Adrenal gland (tissue), 12 donors: ENCODE results near the gene HOXC5. TPM values are rescaled to one million over a fixed set of nuclear protein-coding genes. Genes with fewer than 3 reads are reported as not detected.
A peak's percentile ranks its signal among the peaks of the same experiment; 100 is the strongest.

Source experiments
- DNase-seq, 7 donors: peaks; one replicate each; pipeline ENCODE4 v3.0.0-alpha.2; 2019 to 2020
- H3K27ac ChIP-seq, 5 donors: fragments of 200-600 bp; sonication (generic) in 4 of 5; 1 replicate in 3 of 5; 2 replicates in 2 of 5; pipeline versions ENCODE4 v1.5.1 to v1.8.0; 2016 to 2020; ENCODE audit warnings: mild to moderate bottlenecking in 1 of 5
- H3K27me3 ChIP-seq: fragments of 200-600 bp; 2 replicates; pipeline ENCODE4 v1.8.0; 2021
- H3K36me3 ChIP-seq, 2 donors: fragments of 200-600 bp; replicated peaks in 1 of 2; 1 replicate in 1 of 2; 2 replicates in 1 of 2; pipeline versions ENCODE4 v1.5.1 to v1.8.0; 2018 to 2022
- H3K4me1 ChIP-seq, 2 donors: fragments of 200-600 bp; replicated peaks in 1 of 2; 1 replicate in 1 of 2; 2 replicates in 1 of 2; pipeline versions ENCODE4 v1.5.1 to v1.8.0; 2018 to 2021
- H3K4me3 ChIP-seq, 4 donors: fragments of 200-600 bp; sonication (generic) in 3 of 4; one replicate each; pipeline ENCODE4 v1.5.1; 2016 to 2018
- H3K9me3 ChIP-seq, 3 donors: fragments of 200-600 bp; sonication (generic) in 1 of 3; replicated peaks in 1 of 3; 1 replicate in 2 of 3; 2 replicates in 1 of 3; pipeline versions ENCODE4 v1.5.1 to v1.8.0; 2016 to 2021
- POLR2A ChIP-seq, 2 donors: fragments of 450-650 bp; IDR thresholded peaks; one replicate each; pipeline ENCODE4 v1.6.1; 2017; ENCODE audit warnings: antibody characterized with exemption in 2 of 2, mild to moderate bottlenecking in 2 of 2, moderate library complexity in 1 of 2
- WGBS, 4 donors: extraction: QIAGEN DNeasy Blood & Tissue Kit in 2 of 4; methylation state at CpG; one replicate each; pipeline versions ENCODE4 v1.1.5 to v1.1.7; 2013 to 2017; 5-methylcytosine and 5-hydroxymethylcytosine counted together
- intact Hi-C, 2 donors: fragments of 100-400 bp; cut with DNase I; formaldehyde crosslinking; loops; one replicate each; pipeline versions ENCODE4 v1.14.1 to v1.15.0; 2022 to 2023
- polyA plus RNA-seq, 3 donors: library from polyadenylated mRNA; stranded (reverse); fragments of 200-250 nt in 2 of 3; fragments of 350-450 nt in 1 of 3; fragmentation: Illumina TruSeq in 1 of 3; extraction: RNeasy Lipid Tissue Mini Kit (QIAGEN cat#74804) in 1 of 3; gene quantifications; one replicate each; pipeline ENCODE4 v1.2.3, GENCODE V29; 2013 to 2014
- total RNA-seq, 9 donors: library from RNA; depleted of rRNA in 4 of 9; stranded (reverse); fragments of >200 nt in 4 of 9; fragments of 120-200 nt in 1 of 9; fragmentation: NEBNext Ultra II Directional in 1 of 9; extraction: Animal tissue kit (Norgen Biotek cat#: 25700) in 1 of 9; gene quantifications; one replicate each; pipeline versions ENCODE4 v1.1.0 to v1.2.4, GENCODE V29; 2013 to 2023
- TF ChIP-seq, protein P1 (sequence below), 6 experiments: fragments of 450-650 bp in 4 of 6; fragments of 200-600 bp in 2 of 6; sonication (generic) in 1 of 6; IDR thresholded peaks; 1 replicate in 5 of 6; 2 replicates in 1 of 6; pipeline versions ENCODE4 v1.5.1 to v1.8.0; 2016 to 2021; ENCODE audit warnings: antibody characterized with exemption in 6 of 6, mild to moderate bottlenecking in 2 of 6, moderate library complexity in 1 of 6
- donor health status: healthy with polysubstance abuse.
- donor health status: Bipolar disorder and iron deficiency.
- donor health status: DM: yes; HTN: yes; CAD: no.
- donor health status: DM: no; HTN: no; CAD: no.
- donor health status: DM: no; HTN: no; CAD: no.
- donor health status: DM: yes; HTN: yes; CAD: no.

HOXC5 gene
- total and polyA plus RNA-seq, 12 donors: 0.36 to 1.9 (median 0.77) TPM

DNA sequence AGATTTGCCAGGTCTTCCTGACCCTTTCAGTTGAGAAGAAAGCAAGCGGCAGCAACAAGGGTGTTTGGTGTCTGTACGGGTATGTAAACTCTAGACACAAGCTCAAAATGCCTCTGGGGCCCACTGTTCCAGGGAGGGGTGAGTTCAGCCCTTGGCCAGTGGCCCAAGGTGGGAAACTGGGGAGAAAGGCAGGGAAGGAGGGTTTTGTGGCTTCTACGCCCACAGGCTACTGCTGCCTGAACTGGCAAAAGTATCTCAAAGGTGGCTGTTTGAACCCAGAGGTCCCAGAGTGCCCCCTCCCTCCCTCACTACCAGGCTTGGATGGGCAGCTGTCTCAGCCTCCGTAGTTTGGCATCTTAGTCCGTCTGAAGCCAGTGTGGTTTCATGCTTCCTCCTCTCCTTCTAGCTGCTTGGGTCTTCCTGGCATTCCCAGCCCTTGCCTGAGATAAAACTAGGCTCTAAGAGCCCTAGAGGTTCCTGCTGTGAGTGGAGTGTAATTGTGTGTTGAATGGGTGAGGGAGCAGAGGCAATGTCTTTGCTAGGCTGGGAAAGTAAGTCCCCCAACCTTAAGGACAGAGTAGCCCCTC, 5.5 kb downstream of the HOXC5 start:
- Histone ChIP-seq H3K4me1 (peaks cover 7 to 12% of the 10 kb centered on the region in 2 donors), H3K27me3 (no peaks in the 10 kb centered on the region), H3K36me3 (no peaks in the 10 kb centered on the region), H3K9me3 (no peaks in the 10 kb centered on the region), H3K4me3 (no peak overlapping the region), H3K27ac (peak overlapping the region in 1 of 5 donors; percentile 82)
- DNase-seq: no peak
- 72 to 81% (median 76%) methylated on average over 5 of the region's 5 CpGs for WGBS, 4 donors
- intact Hi-C loops: loop anchor here in 1 of 2 donors (10.0 kb wide), 1 partner anchor 96 kb away; no protein-coding TSS in a partner anchor
- no peak for TF ChIP-seq POLR2A (IDR thresholded peaks at IDR 0.05)
- TF ChIP-seq, protein P1, sequence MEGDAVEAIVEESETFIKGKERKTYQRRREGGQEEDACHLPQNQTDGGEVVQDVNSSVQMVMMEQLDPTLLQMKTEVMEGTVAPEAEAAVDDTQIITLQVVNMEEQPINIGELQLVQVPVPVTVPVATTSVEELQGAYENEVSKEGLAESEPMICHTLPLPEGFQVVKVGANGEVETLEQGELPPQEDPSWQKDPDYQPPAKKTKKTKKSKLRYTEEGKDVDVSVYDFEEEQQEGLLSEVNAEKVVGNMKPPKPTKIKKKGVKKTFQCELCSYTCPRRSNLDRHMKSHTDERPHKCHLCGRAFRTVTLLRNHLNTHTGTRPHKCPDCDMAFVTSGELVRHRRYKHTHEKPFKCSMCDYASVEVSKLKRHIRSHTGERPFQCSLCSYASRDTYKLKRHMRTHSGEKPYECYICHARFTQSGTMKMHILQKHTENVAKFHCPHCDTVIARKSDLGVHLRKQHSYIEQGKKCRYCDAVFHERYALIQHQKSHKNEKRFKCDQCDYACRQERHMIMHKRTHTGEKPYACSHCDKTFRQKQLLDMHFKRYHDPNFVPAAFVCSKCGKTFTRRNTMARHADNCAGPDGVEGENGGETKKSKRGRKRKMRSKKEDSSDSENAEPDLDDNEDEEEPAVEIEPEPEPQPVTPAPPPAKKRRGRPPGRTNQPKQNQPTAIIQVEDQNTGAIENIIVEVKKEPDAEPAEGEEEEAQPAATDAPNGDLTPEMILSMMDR (IDR thresholded peaks at IDR 0.05): no peak

GRCh38 chr12:54038871-54039414, 6.1 kb downstream of the HOXC5 start:
- peak in 2 of 7 donors; percentile 23 to 75 for DNase-seq
- no peaks in the 10 kb centered on the region for H3K9me3 ChIP-seq
- H3K4me3 ChIP-seq: no peak overlapping the region
- intact Hi-C loops: loop anchor here in 1 of 2 donors (10.0 kb wide), 1 partner anchor 96 kb away; no protein-coding TSS in a partner anchor
- H3K27me3 ChIP-seq: no peaks in the 10 kb centered on the region
- H3K4me1 ChIP-seq: peaks cover 2 to 6% of the 10 kb centered on the region in 2 donors
- peak overlapping the region in 2 of 5 donors; percentile 56 to 82 for H3K27ac ChIP-seq
- no peaks in the 10 kb centered on the region for H3K36me3 ChIP-seq
- no peak for TF ChIP-seq POLR2A (IDR thresholded peaks at IDR 0.05)
- TF ChIP-seq, protein P1 (IDR thresholded peaks at IDR 0.05): no peak
- 61 to 72% (median 69%) methylated on average over 7 to 9 of the region's 9 CpGs for WGBS, 4 donors

GRCh38 chr12:54039417-54040147, 6.7 kb downstream of the HOXC5 start:
- intact Hi-C loops: loop anchor here in 1 of 2 donors (10.0 kb wide), 1 partner anchor 95 kb away; no protein-coding TSS in a partner anchor
- 57 to 64% (median 59%) methylated on average over 16 of the region's 16 CpGs for WGBS, 4 donors
- no peaks in the 10 kb centered on the region for H3K36me3 ChIP-seq
- H3K27me3 ChIP-seq: no peaks in the 10 kb centered on the region
- H3K27ac ChIP-seq: peak overlapping the region in 2 of 5 donors; percentile 56 to 82
- H3K4me1 ChIP-seq: no peaks in the 10 kb centered on the region
- DNase-seq: peak in 2 of 7 donors; percentile 44 to 48
- TF ChIP-seq, protein P1 (IDR thresholded peaks at IDR 0.05): no peak
- TF ChIP-seq POLR2A (IDR thresholded peaks at IDR 0.05): no peak
- no peak overlapping the region for H3K4me3 ChIP-seq
- no peaks in the 10 kb centered on the region for H3K9me3 ChIP-seq

GRCh38 chr12:54040148-54040494, 7.3 kb downstream of the HOXC5 start:
- H3K36me3 ChIP-seq: no peaks in the 10 kb centered on the region
- DNase-seq: peak in 1 of 7 donors; percentile 24
- H3K4me1 ChIP-seq: no peaks in the 10 kb centered on the region
- H3K27ac ChIP-seq: peak overlapping the region in 2 of 5 donors; percentile 56 to 82
- H3K9me3 ChIP-seq: no peaks in the 10 kb centered on the region
- intact Hi-C loops: no loop called here
- TF ChIP-seq, protein P1 (IDR thresholded peaks at IDR 0.05): no peak
- TF ChIP-seq POLR2A (IDR thresholded peaks at IDR 0.05): no peak
- WGBS, 4 donors: 48 to 66% (median 59%) methylated on average over 4 of the region's 4 CpGs
- H3K4me3 ChIP-seq: no peak overlapping the region
- H3K27me3 ChIP-seq: no peaks in the 10 kb centered on the region
